Measurements from ENCODE around the gene OLFM3. TPM values are rescaled to one million over a fixed set of nuclear protein-coding genes. Genes with fewer than 3 reads are reported as not detected.

The OLFM3 gene
- total RNA-seq, 1 donor from 2014 or later, result not detected

DNA sequence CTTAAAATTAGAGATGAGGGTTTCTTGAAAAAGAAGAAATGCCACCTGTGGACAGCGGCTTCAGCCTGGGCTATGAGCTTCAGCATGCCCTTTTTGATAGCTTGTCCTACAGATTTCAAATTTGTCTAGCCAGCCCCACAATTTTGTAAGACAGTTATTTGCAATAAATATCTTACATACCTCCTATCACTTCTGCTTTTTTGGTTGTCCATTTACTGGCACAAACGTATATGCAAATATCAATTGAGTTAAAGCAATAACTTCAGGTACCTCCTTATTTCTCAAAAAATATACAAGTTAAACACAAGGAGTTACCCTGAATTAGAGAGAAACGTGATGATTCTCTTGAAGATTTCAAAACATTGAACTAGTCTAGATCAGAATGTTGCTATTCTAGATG is 53.5 kb downstream of the OLFM3 start:
- DNase-seq, result no peak

DNA sequence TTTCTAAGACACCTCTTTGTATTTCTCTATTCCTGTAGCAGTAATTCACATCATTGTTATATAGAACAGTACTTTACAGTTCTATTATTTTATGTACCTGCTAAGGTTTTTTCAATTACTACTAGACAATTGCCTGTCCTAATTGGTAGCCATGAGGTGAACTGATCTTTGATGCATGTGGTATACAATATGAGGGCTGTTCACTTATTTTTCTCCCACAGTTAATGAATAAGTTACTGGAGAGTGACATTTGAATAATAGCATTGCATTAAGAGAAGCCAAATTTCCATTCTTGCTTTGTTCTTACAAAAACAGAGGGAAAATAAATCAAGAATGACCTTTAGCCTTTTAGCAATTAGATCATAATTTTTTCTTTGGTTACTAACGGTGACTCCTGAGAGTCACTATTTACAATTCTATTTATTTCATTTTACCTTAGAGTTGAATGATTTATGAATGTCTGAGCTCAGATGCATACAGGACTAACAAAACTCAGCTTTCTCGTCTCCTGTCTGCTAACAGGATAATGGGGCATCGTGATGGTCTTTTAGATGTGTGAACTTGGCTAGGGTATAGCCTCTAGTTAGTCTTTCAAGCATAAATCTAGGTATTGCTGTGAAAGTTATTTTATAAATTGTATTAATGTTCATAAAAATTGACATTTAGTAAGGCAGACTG is 54.1 kb downstream of the OLFM3 start:
- no peak for DNase-seq

DNA sequence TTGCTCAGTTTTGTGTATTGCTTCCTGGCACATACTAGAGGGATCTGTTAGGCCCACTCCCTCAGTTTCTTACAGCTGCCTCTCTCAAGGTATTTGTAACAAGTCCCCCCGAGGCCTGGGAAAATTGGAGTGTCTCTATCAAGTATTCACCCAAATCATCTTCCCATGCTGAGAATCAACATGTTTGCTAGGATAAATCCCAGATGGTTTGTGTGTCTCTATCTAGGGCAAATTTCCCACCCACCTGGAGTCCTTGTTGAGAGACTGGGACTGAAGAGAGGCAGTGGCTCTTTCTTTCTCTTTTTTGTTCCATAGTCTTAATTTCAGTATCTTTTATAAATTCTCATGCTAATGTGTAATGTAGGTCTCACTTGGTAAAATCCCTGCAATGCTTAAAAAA is 58.0 kb downstream of the OLFM3 start:
- no peak for DNase-seq

DNA sequence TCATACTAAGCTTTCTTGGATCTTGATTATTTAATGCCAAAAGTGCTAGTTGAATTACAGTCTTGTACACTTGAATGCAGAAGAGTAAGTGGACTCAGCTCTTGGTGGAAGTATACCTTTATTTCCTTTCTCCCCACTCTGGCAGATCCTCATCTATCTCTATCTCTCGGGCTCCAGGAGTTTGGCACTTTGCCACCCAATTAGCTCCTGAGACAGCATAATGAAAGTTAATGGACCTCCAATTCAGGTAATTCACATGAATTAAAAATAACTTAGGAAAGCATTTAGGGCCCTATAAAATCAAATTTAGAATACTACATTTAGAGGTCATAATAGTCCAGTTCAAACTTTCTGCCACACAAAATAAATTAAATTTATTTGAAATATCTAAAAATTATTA is 67.4 kb downstream of the OLFM3 start:
- DNase-seq, result no peak

DNA sequence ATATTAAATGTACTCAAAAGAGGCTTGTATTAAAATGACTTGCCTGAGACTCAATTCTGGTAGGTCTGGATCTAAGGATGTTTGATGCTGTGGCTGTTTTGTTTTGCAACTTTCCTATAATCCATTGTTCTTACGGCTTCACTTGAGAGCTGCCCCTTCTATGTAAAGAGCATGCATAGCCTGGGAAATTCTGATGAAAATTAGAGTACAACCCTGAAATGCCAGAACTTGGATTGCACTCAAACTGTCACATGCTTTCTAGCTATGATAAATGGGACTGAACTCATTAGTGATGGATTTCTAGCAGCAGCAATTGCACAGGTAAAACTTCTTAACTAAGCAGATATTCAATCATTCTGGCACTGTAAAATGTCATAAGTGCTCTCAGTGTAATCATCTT is 67.9 kb downstream of the OLFM3 start:
- no peak for DNase-seq

DNA sequence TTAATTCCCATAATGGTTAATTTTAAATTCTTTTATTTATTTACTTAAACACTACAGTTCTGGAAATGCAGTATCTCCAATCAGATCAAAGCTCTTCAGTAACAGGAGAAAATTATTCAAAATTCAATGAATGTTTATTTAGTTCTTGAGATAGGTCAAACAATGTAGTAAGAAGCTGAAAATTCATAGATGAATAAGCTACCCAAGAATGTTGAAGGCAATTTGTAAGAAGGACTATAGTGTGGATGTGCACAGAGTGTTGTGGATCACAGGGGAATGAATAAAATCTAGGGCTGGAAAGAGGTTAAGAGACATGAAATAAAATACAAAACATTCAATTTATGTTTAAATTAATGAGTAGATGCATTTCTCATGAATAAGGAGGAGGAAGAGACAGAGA is 72.0 kb downstream of the OLFM3 start:
- DNase-seq, result no peak

DNA sequence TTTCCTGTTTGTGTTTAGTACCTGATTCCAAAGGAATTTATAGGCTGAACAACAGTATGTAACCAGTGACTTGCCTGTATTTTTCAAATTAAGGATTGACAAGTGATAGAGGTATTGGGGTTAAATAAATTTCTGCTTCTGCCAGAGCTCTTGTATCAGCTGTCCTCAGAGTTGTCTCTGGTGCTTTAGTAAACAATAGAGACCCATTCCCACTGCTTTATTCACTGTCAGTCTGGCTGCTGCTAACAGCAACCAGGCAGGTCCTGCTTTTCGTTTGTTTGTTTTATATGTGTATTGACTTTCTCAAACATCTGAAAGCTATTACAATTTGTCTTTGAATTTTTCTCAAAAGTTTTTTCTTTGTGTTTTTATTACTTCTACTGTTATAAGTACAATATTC is 76.1 kb downstream of the OLFM3 start:
- no peak for DNase-seq

DNA sequence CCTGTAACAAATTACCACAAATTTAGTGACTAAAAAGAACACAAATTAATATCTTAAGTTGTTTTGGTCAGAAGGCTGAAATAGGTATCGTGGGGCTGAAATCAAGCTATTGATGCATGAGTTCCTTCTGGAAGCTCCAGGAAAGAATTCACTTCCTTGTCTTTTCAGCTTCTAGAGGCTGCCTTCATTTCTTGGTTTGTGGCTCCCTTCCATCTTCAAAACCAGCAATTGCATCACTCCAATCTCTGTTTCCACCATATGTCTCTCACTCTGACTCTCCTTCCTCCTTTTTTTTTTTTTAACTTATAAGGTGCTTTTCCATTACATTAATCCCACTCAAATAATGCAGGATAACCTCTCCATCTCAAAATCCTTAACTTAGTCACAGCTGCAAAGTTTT is 78.4 kb downstream of the OLFM3 start:
- DNase-seq, result no peak

DNA sequence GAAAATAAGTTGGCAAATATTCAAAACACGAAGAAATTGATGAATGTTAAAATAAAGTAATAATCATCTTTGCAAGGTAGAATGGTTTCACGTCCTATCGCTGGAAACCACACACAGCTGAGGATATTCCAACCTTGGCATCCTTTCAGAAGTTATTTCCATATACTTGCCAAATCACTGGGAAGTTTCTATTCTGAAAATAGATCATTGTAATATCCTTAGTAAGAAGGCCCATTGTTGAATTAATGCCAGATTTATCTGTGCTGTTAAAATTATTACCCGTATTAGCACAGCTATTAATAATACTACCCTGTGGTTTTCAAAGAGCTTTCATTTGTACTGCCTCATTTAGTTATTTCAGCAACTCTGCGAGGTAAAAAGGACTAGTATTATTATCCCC is 81.1 kb downstream of the OLFM3 start:
- DNase-seq, result no peak

DNA sequence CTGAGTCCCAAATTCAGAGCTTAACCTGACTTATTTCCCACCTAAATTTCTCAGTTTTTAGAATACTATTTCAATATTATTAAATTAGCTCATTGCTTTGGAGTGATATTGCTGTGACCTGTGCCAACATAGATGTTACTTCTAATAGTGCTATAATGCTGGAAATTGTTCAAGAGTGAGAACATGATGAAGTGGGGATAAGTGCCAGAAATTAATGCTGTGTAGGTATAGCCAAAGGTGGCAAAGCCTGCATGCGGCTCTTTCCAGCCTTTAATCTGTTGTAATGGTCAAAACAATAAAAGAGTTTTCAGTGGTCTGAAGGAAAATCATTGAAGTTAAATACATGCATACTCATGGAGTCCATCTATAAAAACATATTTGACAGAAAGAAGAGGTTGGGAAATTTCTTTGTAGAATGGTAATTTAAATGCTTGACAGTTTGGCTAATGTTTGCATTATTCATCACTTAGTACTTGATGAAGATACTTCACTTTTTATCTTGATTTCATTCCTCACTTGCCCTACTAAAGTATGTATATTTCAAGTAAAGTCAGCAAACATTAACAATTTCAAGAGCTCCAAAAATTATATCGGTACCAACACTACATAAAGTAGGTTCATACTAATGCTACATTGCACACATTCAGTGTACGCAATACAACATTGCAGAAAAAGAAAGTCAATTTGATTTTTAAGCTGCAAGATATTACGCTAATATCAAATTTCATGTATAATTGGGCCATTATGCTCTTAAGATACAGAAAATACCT is 82.1 kb downstream of the OLFM3 start:
- DNase-seq, result no peak

DNA sequence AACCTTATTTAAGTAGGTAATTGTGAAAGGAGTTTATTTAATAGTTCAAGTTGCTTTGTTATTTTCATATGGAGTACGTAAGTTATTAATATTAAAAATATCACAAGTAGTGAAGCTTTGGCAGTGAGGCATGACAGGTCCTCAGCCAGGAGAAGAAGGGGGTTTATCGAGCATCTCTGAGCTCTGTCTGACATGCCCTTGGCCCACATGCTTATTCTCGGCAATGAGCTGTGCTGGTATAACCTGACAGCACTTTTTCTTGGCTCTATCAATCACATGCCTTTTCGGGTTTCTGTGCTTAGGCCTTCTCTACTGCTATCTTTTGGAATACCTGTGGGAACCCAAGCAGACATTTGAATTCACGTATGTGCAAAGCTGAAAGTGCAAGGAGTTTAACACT is 84.8 kb downstream of the OLFM3 start:
- no peak for DNase-seq

DNA sequence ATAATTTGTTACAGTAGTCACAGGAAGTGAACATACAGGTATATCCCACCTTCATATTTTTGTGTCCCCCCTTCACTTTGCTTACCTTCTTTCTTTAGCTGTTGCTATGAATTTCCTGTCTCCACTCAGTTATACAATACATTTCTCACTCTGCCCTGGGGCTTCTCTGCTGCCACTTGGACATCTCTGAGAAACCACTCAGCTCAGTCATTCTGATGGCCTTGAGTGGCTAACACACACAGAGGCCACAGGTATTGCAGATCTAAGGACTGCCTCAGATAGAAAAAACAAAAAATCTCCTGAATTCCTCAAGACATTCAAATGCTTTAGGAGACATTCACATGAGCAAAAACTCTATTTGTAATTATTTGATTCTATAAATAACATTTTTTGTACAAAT is 87.7 kb downstream of the OLFM3 start:
- DNase-seq, result no peak

DNA sequence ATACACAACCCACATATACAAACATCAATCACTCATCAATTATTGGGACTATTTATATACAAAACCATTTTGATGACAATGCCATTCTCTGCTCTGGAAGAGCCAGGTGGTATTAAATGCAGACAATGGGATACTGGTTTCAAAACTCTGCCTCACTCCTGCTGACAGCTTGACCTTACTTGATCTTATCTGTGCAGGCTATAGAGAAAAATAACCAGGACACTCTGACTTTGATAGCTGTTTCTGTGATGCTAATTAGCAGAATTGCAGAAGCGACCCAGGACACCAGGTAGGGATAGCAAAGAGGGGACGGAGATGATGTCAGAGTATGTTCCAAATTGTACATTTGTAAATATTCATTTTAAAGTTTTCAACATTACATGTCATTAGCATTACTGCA is 89.5 kb downstream of the OLFM3 start:
- DNase-seq, result no peak

DNA sequence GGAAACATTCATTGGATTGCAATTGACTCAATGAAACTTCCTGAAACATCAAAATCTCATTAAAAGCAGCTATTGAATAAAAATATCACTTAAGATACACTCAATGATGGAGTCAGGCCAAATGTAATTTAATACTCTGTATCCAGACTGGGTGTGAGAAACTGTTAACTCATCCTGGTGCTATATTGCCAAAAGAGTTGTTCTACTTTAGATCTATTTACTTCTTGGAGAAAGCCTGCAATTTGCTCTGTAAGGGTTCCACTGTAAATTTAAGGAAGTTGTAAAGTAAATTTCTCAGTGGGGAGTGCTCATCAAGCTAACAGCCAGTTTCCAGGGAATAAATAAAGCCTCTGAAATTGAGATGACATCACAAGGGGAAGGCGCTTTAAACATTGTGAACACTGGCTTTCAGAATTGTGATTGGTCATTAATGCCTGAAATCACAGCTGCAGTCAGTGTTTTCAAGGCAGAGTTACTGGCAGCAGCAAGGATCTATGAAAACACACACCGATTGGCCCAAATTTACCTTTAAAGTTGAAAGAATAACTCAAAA is 91.4 kb downstream of the OLFM3 start:
- no peak for DNase-seq

DNA sequence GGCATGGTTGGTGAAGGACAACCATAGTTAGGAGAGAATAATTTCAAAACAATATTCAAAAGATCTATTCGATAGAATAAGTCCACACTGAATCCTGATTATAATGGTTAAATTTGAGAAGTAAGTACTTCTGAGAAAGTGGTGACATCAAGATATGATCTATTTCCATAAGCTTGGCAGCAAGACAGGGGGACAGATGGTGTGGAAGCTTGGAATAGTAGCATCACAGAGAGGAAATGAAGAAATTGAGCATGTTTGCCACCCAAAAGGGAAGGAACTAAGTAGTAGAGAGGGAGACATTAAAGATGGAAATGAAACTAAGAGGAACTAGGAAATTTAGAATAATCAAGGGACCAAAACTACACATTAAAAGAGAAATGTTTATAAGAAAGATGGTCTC is 94.5 kb downstream of the OLFM3 start:
- DNase-seq, result no peak

DNA sequence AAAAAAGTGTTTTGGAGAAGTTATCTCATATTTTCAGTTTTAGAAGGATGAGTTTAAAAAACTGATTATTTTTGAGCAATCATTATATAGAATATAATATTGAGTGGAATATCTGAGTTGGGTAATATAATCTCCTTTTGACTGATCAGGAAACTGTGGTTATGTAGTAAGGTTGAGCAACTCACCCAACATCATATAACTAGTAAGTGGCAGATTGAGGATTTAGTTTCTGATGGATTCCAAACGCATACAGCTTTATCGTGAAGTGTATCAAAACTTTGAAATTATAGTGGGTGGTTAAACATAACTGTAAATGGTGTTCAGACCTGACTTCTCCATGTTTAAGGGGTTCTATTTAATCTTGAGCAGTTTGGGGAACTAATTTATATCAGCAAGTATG is 98.6 kb downstream of the OLFM3 start:
- DNase-seq, result no peak

DNA sequence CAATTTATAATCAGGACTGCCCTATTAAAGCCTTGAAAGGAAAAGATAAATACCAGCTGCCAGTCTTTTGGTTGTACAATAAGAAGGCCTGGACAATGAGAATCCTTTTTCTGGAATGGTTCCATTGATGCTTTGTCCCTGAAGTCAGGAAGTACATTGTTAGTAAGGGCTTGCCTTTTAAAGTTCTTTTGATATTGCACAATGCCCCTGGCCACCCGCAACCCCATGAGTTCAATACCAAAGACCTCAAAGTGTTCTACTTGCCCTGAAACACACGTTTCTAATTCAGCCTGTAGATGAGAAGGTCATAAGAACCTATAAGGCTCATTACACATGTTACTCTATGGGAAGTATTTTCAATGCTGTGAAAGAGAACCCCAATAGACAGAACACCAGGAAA is 112.1 kb downstream of the OLFM3 start:
- no peak for DNase-seq

DNA sequence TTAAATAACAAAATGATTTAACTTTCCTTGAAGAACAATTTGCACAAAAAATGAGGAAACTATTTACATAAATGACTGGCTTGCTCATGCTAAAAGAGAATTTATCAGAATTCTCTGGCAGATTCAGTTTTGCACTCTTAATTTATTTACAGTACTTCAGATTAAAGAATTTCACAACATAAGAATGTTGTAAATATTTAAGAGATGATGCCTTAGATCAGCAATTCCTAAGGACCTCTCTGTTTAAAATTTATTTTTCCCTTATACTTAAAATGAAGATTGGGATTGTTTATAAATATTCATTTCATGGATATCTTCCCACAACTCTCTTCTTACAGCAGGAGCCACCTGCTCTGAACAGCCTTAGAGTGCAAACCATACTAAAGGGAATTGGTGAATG is 120.8 kb downstream of the OLFM3 start:
- DNase-seq, result no peak

DNA sequence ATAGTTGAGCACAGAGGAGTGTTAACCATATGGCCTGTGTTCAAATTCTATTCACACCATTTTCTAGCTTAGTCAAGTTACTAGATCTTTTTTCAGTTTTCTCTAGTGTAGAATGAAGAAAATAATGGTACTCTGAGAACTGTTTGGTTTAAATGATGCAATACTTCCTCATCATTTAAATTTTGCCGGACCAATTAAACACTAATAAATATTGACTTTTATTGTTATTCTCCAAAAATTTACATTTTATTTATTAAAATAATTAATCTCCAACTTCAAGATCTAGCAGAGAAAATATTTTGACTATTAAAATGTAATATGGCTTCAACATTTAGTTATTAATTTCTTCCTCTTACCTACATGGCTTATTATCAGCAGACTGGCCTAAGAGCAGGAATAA is 123.1 kb downstream of the OLFM3 start:
- no peak for DNase-seq

DNA sequence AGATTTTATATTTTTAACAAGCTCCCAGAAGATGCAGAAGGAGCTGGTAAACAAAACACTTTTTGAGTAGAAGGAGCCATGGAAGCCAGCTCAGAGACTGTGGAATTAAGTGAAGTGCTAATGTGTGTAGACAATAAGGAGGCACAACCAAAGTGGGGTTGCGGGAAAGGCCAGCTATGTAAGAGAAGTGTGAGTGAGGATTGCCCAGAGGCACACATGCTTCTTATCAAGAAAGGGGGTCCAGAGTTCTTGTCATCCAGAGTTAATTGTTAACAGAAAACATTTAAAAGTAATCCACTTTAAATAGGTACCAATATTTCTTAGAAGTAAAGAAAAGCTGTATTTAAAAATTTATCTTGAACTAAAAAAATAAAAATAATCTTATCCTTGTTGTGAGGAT is 136.8 kb downstream of the OLFM3 start:
- DNase-seq, result no peak

DNA sequence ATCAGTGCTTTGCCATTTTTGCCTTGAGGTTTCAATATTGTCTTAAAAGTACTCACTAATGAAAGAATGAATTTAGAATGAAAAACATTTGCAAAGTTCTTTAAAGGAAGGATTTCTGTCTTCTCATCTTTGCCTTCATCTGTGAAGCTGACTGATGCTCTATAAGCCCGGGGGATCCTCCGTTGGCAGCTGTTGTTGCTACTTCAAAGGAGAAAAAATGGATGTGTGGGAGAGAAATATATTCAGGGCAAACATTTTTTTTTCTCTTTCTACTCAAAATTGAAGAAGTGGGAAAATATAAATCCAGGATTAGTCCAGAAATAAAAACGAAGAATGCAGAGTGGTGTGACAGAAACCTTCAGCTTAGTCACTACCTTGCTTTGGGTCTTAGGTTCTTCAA is 142.5 kb downstream of the OLFM3 start:
- no peak for DNase-seq

DNA sequence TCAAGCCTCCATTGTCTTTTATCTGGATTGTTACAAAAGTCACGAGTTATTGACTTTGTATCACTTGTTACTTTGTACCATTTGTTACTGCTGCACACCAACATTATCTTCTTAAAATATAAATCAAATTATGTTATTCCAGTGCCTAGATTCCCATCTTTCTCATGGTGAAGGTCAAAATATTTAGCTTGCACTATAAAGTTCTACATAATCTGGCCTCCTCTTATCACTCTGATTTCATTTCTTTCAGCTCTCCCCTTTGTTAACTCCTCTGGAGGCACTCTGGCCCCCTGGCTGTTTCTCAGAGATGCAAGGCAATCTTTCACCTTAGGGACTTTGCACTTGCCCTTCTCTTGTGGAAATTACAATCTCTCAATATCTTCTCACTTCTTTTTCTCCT is 143.8 kb downstream of the OLFM3 start:
- no peak for DNase-seq

DNA sequence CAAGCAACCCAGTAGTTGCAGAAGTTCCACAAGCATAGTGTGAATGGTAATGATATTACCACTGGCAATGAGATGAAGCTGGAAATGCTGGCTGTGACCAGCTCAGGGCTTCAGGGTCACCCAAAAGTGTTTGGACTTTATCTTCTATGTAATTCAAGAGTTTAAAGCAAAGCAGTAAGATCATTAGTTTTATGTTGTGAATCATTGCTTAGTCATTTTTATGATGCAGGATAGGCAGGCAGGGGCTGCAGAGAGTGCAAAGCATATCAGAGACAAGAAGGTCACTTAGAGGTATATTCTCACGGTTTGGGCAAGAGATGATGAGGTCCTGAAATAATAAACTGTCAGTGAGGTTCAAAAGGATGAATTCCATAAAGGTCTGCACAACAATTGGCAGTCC is 147.4 kb downstream of the OLFM3 start:
- DNase-seq, result no peak

DNA sequence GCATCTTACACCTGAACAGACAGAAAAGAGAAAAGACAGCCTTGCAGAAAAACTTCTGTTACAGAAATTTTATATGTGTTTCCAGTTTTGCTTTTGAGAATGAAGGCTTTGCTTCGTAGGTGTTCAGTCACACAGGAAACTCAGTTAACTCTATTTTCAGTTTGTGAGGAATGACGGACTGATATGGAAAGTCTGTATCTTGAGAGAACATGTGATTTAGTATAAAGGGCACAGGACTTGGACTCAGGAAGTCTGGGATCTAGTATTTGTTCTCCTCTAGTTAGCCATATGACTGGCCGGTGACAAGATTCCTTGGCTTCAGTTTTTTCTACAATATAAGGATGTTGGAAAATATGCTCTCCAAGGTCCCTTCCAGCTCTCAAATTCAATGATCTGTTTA is 149.1 kb downstream of the OLFM3 start:
- DNase-seq, result no peak

DNA sequence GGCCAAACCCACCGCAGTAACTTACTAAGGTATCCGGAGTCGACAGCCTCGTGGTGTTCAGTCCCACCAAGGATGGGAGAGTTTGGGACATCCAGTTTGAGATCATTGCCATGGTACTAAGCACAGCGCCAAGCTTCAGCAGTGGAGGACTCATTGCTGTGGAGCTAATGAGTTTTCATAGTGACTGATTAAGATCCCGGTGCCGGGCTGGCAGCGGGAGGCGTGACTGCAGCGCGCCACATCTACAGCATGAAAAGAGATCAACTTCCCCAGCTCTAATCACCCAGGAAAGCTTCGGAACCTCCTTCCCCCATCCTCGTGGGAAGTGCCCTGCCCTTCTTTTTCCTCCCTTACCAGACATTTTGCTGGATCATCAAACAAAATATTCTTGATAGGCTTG is 149.9 kb downstream of the OLFM3 start:
- no peak for DNase-seq
